Fibroblast of lung (primary cell): ENCODE measurements around the gene EMC8. TPM values are rescaled to one million over a fixed set of nuclear protein-coding genes. Genes with fewer than 3 reads are reported as not detected.

ENCODE experiments used
- DNase-seq, 2 donors: peaks; one replicate each; pipeline versions ENCODE4 v3.0.0 to v3.0.0-alpha.2; 2010; ENCODE audit warnings: low read depth in 2 of 2
- H2AFZ ChIP-seq: 2 replicates; pipeline ENCODE4 v1.5.1; 2012; ENCODE audit warnings: low read length, control low read depth, inconsistent platforms
- H3K27ac ChIP-seq: 2 replicates; pipeline ENCODE4 v1.5.1; 2011; ENCODE audit warnings: low read length, control low read depth; ENCODE audit not compliant: insufficient read depth
- H3K27me3 ChIP-seq: 2 replicates; pipeline ENCODE4 v1.5.1; 2011; ENCODE audit warnings: mild to moderate bottlenecking, low read length; ENCODE audit not compliant: control insufficient read depth, insufficient read depth
- H3K36me3 ChIP-seq: 2 replicates; pipeline ENCODE4 v1.5.1; 2011; ENCODE audit warnings: low read length; ENCODE audit not compliant: control insufficient read depth, insufficient read depth
- H3K4me1 ChIP-seq: 2 replicates; pipeline ENCODE4 v1.5.1; 2011; ENCODE audit warnings: low read length; ENCODE audit not compliant: control insufficient read depth, insufficient read depth; ENCODE audit errors: extremely low read depth
- H3K4me2 ChIP-seq: 2 replicates; pipeline ENCODE4 v1.5.1; 2011; ENCODE audit warnings: low read length, control low read depth; ENCODE audit not compliant: insufficient read depth; ENCODE audit errors: extremely low read depth
- H3K4me3 ChIP-seq, 4 experiments: fragments of 200-600 bp in 1 of 4; sonication (generic) in 1 of 4; replicated peaks in 1 of 4; 2 replicates each; pipeline ENCODE4 v1.5.1; 2011 to 2016; ENCODE audit warnings: low read length in 4 of 4, low read depth in 3 of 4, mild to moderate bottlenecking in 3 of 4, control low read depth in 2 of 4, inconsistent platforms in 1 of 4, mixed read lengths in 1 of 4; ENCODE audit not compliant: insufficient read depth in 1 of 4; ENCODE audit errors: control extremely low read depth in 1 of 4
- H3K79me2 ChIP-seq: 2 replicates; pipeline ENCODE4 v1.5.1; 2012; ENCODE audit warnings: mild to moderate bottlenecking, low read length, inconsistent platforms; ENCODE audit not compliant: control insufficient read depth, insufficient read depth
- H3K9ac ChIP-seq: 2 replicates; pipeline ENCODE4 v1.5.1; 2011; ENCODE audit warnings: mild to moderate bottlenecking, low read length, control low read depth; ENCODE audit not compliant: insufficient read depth
- H3K9me3 ChIP-seq: 2 replicates; pipeline ENCODE4 v1.5.1; 2012; ENCODE audit warnings: low read depth, low read length; ENCODE audit not compliant: control insufficient read depth, insufficient read depth
- H4K20me1 ChIP-seq: 2 replicates; pipeline ENCODE4 v1.5.1; 2011; ENCODE audit warnings: low read length; ENCODE audit not compliant: control insufficient read depth, insufficient read depth; ENCODE audit errors: extremely low read depth
- EZH2 ChIP-seq: IDR thresholded peaks from 2 replicates; pipeline ENCODE4 v1.5.1; 2012; ENCODE audit warnings: low read length, control low read depth, mild to moderate bottlenecking; ENCODE audit errors: missing control alignments
- polyA plus RNA-seq, 2 donors: library from polyadenylated mRNA; depleted of rRNA in 1 of 2; stranded (reverse) in 1 of 2; unstranded in 1 of 2; fragments of >200 nt; gene quantifications; 2 replicates each; pipeline ENCODE4 v1.2.1, GENCODE V29; 2011 to 2012; ENCODE audit warnings: missing spikeins in 1 of 2
- total RNA-seq: library from RNA; depleted of rRNA; stranded (reverse); fragments of >200 nt; gene quantifications from 2 replicates; pipeline ENCODE4 v1.2.1, GENCODE V29; 2014
- TF ChIP-seq, protein P1 (sequence below), 2 donors: IDR thresholded peaks in 1 of 2; conservative IDR thresholded peaks in 1 of 2; 1 replicate in 1 of 2; 2 replicates in 1 of 2; pipeline ENCODE4 v1.5.1; 2011 to 2012; ENCODE audit warnings: low read length in 2 of 2, control low read depth in 1 of 2, inconsistent platforms in 1 of 2, low read depth in 1 of 2, mild to moderate bottlenecking in 1 of 2

The EMC8 gene
- total and polyA plus RNA-seq, 2 donors (not counting 1 experiment from before 2014, with no cell fraction given), result 25.1 to 25.9 TPM

DNA sequence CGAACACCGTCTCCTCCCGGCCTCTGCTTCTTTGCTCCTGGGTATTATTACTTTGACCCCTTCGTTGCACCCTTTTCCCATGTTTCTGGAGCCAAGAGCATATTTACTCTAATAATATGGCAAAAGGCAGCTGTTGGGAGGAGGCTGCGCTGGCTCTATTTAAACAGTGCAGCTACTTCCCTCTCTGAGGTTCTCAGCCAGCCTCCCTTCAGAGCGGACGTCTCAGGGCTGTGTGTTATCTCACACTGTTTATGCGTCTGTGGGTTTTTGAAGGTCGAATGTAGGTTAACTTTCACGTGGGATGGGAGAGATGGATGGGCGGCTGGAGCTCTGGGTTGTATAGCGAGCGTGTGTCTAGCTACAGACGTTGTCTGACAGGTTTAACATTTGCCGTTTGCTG lies 45.4 kb upstream of the EMC8 start:
- DNase-seq, result peak in 1 of 2 donors; percentile 50
- H3K4me2 ChIP-seq, result no peak overlapping the region
- H3K9me3 ChIP-seq, result no peaks in the 10 kb centered on the region
- no peaks in the 10 kb centered on the region for H3K36me3 ChIP-seq
- H3K9ac ChIP-seq, result no peak overlapping the region
- H3K79me2 ChIP-seq, result no peaks in the 10 kb centered on the region
- H2AFZ ChIP-seq, result no peak overlapping the region
- H3K27ac ChIP-seq, result no peak overlapping the region
- H3K4me1 ChIP-seq, result no peaks in the 10 kb centered on the region
- no peaks in the 10 kb centered on the region for H4K20me1 ChIP-seq
- TF ChIP-seq, protein P1, sequence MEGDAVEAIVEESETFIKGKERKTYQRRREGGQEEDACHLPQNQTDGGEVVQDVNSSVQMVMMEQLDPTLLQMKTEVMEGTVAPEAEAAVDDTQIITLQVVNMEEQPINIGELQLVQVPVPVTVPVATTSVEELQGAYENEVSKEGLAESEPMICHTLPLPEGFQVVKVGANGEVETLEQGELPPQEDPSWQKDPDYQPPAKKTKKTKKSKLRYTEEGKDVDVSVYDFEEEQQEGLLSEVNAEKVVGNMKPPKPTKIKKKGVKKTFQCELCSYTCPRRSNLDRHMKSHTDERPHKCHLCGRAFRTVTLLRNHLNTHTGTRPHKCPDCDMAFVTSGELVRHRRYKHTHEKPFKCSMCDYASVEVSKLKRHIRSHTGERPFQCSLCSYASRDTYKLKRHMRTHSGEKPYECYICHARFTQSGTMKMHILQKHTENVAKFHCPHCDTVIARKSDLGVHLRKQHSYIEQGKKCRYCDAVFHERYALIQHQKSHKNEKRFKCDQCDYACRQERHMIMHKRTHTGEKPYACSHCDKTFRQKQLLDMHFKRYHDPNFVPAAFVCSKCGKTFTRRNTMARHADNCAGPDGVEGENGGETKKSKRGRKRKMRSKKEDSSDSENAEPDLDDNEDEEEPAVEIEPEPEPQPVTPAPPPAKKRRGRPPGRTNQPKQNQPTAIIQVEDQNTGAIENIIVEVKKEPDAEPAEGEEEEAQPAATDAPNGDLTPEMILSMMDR (conservative IDR thresholded peaks at IDR 0.05 in 1 of 2, IDR thresholded peaks at IDR 0.05 in 1 of 2; ENCODE audit: low read depth in 1 of 2, low read length in 2 of 2), result no peak
- no peak for TF ChIP-seq EZH2
- H3K4me3 ChIP-seq, result no peak overlapping the region
- H3K27me3 ChIP-seq, result peaks cover 16% of the 10 kb centered on the region

- TF ChIP-seq, protein P1 (conservative IDR thresholded peaks at IDR 0.05 in 1 of 2, IDR thresholded peaks at IDR 0.05 in 1 of 2; ENCODE audit: low read depth in 1 of 2, low read length in 2 of 2), result no peak
- TF ChIP-seq EZH2, result no peak
- no peak overlapping the region for H3K4me2 ChIP-seq
- no peak overlapping the region for H3K4me3 ChIP-seq
- no peaks in the 10 kb centered on the region for H3K36me3 ChIP-seq
- H3K4me1 ChIP-seq, result no peaks in the 10 kb centered on the region
- H3K9me3 ChIP-seq, result no peaks in the 10 kb centered on the region
- no peak overlapping the region for H3K9ac ChIP-seq
- peaks cover 13% of the 10 kb centered on the region for H3K27me3 ChIP-seq
- DNase-seq, result no peak
- no peak overlapping the region for H2AFZ ChIP-seq
- H3K27ac ChIP-seq, result no peak overlapping the region
- H3K79me2 ChIP-seq, result no peaks in the 10 kb centered on the region
- no peaks in the 10 kb centered on the region for H4K20me1 ChIP-seq
Measured at GRCh38 chr16:85844169-85844481, 44.8 kb upstream of the EMC8 start.

DNA sequence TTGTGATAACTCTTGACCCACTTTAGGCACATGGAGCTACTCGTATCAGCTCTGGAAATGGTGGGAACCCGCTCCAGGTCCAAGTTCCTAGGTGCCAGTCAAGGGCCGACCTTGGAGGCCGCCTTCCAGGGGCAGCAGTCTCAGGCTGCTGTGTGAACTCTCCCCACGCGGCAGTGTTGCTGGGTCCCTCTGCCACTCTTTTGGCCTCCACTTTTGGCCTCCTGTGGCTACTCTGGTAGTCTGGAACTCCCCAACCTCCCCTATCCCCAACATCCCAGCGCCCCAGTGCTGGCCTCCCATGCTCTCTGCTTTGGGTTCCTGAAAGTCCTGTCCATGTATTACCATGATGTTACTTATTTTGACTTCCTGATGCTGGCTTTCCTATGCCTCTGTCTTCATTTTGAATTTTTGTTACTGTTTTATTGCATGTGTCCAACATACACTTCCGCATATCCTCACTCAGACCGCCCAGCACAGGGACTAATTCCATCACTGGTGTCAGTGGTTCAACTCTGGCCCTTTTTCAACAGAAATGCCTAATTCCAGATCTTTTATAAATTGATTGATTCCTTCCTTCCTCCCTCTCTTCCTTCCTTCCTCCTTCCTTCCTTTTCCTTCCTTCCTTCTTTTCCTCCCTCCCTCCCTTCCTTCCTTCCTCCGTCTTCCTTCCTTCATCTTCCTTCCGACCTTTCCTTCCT lies 44.3 kb upstream of the EMC8 start:
- no peaks in the 10 kb centered on the region for H4K20me1 ChIP-seq
- H3K4me3 ChIP-seq, result no peak overlapping the region
- H3K79me2 ChIP-seq, result no peaks in the 10 kb centered on the region
- H2AFZ ChIP-seq, result no peak overlapping the region
- TF ChIP-seq, protein P1 (conservative IDR thresholded peaks at IDR 0.05 in 1 of 2, IDR thresholded peaks at IDR 0.05 in 1 of 2; ENCODE audit: low read depth in 1 of 2, low read length in 2 of 2), result no peak
- no peak for TF ChIP-seq EZH2
- peaks cover 13% of the 10 kb centered on the region for H3K27me3 ChIP-seq
- no peaks in the 10 kb centered on the region for H3K4me1 ChIP-seq
- H3K9me3 ChIP-seq, result no peaks in the 10 kb centered on the region
- no peak for DNase-seq
- H3K27ac ChIP-seq, result no peak overlapping the region
- H3K36me3 ChIP-seq, result no peaks in the 10 kb centered on the region
- no peak overlapping the region for H3K9ac ChIP-seq
- H3K4me2 ChIP-seq, result no peak overlapping the region
